GM18502 (cell line): Measurements from ENCODE around the gene ABCC4.

Experiments used
- ATAC-seq: cut with Tn5 transposase; IDR thresholded peaks from one replicate; pipeline ENCODE4 v1.9.1; 2021; ENCODE audit warnings: mild to moderate bottlenecking; ENCODE audit not compliant: unreplicated experiment, poor library complexity

The ABCC4 gene, protein sequence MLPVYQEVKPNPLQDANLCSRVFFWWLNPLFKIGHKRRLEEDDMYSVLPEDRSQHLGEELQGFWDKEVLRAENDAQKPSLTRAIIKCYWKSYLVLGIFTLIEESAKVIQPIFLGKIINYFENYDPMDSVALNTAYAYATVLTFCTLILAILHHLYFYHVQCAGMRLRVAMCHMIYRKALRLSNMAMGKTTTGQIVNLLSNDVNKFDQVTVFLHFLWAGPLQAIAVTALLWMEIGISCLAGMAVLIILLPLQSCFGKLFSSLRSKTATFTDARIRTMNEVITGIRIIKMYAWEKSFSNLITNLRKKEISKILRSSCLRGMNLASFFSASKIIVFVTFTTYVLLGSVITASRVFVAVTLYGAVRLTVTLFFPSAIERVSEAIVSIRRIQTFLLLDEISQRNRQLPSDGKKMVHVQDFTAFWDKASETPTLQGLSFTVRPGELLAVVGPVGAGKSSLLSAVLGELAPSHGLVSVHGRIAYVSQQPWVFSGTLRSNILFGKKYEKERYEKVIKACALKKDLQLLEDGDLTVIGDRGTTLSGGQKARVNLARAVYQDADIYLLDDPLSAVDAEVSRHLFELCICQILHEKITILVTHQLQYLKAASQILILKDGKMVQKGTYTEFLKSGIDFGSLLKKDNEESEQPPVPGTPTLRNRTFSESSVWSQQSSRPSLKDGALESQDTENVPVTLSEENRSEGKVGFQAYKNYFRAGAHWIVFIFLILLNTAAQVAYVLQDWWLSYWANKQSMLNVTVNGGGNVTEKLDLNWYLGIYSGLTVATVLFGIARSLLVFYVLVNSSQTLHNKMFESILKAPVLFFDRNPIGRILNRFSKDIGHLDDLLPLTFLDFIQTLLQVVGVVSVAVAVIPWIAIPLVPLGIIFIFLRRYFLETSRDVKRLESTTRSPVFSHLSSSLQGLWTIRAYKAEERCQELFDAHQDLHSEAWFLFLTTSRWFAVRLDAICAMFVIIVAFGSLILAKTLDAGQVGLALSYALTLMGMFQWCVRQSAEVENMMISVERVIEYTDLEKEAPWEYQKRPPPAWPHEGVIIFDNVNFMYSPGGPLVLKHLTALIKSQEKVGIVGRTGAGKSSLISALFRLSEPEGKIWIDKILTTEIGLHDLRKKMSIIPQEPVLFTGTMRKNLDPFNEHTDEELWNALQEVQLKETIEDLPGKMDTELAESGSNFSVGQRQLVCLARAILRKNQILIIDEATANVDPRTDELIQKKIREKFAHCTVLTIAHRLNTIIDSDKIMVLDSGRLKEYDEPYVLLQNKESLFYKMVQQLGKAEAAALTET (N-terminal part only)

GRCh38 chr13:95301183-95301967, at the start of gene ABCC4:
TSS of gene ABCC4 (minus strand) at chr13:95301451. CDS start at chr13:95301314, 137 bp downstream.
- ATAC-seq = peak; percentile 89

DNA sequence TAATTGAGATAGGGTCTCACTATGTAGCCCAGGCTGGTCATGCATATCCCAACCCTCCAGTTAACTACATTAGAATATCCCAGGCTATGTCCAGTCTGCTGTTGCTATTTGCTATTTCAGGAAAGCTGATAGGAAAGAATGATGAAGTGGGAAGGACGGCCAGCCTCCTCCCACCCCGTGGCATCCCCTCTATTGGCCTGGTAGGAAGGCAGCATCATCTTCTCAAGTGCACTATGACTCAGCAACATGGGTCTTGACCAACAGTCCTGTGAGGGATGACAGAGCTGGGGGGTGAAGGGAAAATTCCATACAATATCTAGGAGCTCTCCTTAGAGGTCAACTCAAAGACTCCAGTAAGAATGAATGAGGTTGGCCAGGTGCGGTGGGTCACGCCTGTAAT, 48.0 kb upstream of the ABCC4 start:
- ATAC-seq = no peak

DNA sequence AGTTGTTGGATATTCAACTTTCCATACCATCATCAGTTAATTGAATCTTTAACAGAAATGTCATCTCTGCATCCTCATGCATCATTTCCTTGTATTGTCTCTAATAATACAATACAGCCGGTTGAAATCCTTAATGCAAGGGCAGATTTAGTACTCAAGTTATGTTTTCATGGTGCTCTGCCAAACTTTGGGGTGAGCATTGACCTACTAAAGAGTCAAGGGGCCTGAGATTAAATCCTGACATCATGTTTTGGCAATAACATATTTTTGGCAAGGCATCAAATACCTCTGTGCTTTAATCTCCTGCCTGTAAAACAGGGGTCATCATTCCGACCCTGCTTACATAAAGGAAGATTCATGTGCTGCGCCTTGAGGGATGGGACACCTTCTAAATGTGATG, 42.7 kb upstream of the ABCC4 start:
- ATAC-seq = no peak

GRCh38 chr13:95341441-95341840, 40.2 kb upstream of the ABCC4 start:
- no peak for ATAC-seq

- no peak for ATAC-seq
Measured at GRCh38 chr13:95338905-95339304, 37.7 kb upstream of the ABCC4 start.

DNA sequence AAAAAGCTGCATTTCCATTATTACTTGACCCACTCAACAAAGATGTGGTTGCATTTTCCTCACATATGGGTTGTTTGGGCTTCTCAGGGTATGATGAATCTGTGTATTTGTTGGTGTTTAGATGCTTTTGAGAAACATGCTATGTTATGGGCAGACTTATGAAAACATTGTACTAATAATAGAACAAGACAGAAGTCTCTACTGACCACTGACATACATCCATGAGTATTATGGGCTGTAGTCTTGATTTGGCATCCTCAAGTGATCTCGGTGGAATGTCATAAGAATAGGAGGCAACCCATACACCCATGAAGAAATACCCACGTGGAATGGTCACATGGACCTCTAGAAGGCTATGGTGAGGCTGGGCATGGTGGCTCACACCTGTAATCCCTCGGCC, 36.3 kb upstream of the ABCC4 start:
- no peak for ATAC-seq

DNA sequence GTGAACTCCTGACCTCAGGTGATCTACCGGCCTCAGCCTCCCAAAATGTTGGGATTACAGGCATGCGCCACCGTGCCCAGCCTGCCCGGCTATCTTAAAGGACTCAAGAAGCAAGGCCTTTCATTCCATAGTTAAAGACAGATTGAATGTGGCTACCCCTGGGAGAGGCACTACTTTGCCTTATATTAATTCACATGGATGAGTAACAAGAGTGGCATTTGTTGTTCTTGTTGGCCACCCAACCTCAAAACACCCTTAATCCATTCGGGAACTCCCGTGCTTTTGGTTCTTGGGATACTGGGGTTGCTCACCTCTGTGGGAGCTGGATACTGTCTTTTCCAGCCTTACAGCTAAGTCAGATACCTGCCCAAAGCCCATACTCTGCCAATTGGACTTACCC, 34.4 kb upstream of the ABCC4 start:
- no peak for ATAC-seq

DNA sequence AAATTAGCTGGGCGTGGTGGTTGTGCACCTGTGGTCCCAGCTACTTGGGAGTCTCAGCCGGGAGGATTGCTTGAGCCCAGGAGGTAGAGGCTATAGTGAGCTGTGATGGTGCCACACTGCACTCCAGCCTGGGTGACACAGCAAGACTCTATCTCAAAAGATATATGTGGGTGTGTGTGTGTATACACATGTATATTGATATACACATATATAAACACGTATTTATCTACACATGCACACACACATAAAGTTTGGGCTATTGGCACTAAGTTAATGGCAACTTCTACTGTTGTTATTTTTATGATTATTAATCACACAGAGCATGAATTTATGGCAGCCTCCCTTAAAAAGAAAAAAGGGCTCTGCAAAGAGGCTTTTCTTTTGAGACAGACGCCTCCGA, 27.1 kb upstream of the ABCC4 start:
- no peak for ATAC-seq

DNA sequence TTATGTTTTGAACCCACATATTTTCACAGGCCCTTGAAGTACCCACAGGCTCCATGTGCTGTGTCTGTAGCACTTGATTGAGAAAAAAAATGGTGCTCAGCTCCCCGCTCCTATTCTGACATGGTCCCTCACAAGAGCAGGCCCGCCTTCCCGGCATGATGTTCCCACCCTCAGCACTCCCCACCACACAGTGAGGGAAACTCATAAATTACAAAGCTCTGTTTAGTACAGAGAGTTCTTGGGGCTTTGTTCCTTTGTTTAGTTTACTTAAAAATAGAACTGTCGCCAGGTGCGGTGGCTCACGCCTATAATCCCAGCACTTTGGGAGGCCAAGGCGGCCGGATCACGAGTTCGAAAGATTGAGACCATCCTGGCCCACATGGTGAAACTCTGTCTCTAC, 25.9 kb upstream of the ABCC4 start:
- ATAC-seq = no peak

DNA sequence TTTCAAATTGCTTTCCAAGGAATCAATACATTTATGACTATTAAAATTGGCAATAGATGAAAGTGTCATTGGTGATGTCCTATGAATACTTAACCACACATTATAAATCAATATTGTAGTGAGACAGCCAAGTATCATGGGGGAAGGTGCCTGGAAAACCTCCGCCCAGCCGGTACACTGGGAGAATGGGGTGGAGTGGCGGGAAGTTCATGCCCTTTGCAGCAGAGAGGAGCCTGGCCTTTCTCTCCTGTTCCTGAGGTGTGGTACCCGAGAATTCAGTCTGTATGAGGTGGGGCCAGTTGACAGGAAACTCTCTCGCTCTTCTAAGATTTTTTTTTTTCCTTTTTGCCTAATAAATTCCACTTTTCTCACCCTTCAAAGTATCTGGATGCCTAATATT, 25.4 kb upstream of the ABCC4 start:
- no peak for ATAC-seq

- no peak for ATAC-seq
Measured at GRCh38 chr13:95325485-95325884, 24.2 kb upstream of the ABCC4 start.

DNA sequence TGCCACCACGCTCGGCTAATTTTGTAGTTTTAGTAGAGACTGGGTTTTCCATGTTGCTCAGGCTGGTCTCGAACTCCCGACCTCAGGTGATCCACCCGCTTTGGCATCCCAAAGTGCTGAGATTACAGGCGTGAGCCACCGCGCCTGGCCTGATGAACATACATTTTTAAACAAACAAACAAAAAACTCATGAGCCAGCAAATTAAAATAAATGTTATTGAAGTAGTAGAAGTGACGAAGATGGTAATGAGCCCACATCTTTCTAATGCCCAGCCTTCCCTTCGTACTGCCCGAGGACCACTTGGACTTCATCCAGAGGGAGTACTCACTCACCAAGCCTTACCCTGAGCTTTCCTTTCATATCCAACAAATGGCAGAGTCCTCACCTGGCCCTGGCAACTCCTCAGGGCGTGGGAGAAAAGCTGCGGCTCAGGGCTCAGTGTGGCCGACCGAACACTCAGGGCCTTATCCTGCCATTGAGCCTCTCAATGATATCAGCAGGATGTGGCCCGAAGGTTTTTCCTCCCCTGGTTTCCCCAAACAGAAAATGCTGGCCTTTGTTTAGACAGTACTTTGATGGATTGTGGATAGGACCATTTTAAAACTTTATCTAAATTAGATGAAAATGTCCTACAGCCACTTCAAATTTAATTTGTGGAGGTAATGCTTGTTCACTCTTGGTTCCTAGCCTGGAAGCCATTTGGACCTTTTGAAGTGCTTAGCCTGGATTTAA, 22.8 kb upstream of the ABCC4 start:
- ATAC-seq = no peak

DNA sequence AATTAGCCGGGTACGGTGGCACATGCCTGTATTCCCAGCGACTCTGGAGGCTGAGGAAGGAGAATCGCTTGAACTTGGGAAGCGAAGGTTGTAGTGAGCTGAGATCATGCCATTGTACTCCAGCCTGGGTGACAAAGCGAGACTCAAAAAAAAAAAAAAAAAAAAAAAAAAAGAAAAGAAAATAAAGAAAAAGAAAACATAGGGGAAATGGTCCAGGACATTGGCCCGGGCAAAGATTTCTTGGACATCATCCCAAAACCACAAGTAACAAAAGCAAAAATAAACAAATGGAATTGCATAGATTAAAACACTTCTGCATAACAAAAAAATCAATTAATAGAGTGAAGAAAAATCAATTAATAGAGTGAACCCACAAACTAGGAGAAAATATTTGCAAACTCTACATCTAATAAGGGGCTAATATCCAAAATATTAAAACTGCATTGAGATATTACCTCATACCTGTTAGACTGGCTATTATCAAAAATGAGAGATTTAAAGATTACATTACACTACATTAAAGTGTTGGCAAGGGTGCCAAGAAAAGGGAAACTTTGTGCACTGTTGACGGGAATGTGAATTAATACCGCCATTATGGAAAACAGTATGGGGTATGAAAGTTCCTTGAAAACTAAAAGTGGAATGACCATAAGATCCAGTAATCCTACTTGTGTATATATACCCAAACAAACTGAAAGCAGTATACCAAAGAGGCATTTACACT, 18.5 kb upstream of the ABCC4 start:
- no peak for ATAC-seq

DNA sequence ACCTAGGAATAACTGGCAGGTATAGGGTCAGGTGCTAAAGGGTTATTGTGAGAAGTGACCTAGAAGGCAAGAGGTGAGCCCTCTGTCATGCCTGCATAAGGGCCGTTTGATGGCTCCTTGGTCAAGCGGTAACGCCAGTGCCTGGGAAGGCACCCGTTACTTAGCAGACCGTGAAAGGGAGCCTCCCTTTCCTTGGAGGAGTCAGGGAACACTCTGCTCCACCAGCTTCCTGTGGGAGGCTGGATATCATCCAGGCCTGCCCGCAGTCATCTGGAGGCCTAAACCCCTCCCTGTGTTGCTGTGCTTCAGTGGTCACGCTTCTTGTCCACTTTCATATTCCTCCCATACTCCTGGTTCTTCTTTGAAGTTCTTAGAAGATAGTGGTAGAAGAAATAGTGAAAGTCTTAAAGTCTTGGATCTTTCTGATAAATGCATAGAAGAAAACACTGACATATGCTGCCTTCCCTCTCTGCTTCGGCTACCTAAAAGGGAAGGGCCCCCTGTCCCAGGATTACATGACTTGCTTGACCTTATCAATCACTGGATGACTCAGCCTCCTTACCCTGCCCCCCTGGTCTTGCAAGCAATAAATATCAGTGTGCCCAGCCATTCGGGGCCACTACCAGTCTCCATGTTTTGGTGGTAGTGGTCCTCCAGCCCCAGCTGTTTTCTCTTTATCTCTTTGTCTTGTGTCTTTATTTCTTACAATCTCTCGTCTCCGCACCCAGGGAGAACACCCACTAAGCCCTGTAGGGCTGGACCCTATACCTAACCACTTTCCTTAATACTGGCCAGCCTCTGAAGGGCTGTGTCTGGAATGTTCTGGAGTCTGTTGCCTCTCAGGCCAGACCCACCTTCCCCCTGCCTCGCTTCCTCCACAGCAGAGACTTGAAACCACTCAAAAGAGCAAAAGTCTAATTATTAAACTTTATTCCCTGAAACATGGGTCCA, 16.1 kb upstream of the ABCC4 start:
- ATAC-seq = no peak

- no peak for ATAC-seq
Measured at GRCh38 chr13:95315752-95316151, 14.5 kb upstream of the ABCC4 start.

DNA sequence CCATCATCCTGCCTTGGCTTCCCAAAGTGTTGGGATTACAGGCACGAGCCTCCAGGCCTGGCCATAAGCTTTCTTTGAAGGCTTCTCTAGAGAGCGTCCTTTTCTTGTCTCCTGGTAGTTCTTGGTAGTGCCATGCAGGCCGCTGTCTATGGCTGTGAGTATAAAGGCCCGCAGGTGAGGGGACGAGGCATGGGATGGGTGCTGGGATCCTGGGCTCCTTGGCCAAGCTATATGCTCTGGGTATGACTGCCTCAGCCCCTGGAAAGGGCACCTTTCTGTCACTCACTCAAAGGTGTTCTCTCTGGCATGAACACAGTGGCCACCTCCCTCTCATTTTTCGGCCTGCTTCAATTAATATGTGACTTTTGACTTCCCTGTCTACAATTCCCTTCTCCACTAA, 6.3 kb upstream of the ABCC4 start:
- ATAC-seq = no peak

GRCh38 chr13:95304453-95304852, 3.2 kb upstream of the ABCC4 start:
- no peak for ATAC-seq
